B cell (primary cell): ENCODE data around the gene SLC25A38.

Experiments used
- CTCF ChIP-seq: fragments of 200-600 bp; IDR thresholded peaks from one replicate; pipeline ENCODE4 v1.8.0; 2022; ENCODE audit warnings: antibody characterized with exemption, mild to moderate bottlenecking
- EZH2 ChIP-seq: IDR thresholded peaks from 2 replicates; pipeline ENCODE4 v1.6.1; 2012; ENCODE audit warnings: borderline replicate concordance, low read depth, mild to moderate bottlenecking, moderate library complexity, low read length; ENCODE audit not compliant: insufficient read depth, poor library complexity, severe bottlenecking

- TF ChIP-seq CTCF = no peak
- TF ChIP-seq EZH2 = no peak
These were observed 34.1 kb upstream of the SLC25A38 start for GRCh38 chr3:39349080-39349479.
